ENCODE data around the gene SLC37A1.

SLC37A1 gene

DNA sequence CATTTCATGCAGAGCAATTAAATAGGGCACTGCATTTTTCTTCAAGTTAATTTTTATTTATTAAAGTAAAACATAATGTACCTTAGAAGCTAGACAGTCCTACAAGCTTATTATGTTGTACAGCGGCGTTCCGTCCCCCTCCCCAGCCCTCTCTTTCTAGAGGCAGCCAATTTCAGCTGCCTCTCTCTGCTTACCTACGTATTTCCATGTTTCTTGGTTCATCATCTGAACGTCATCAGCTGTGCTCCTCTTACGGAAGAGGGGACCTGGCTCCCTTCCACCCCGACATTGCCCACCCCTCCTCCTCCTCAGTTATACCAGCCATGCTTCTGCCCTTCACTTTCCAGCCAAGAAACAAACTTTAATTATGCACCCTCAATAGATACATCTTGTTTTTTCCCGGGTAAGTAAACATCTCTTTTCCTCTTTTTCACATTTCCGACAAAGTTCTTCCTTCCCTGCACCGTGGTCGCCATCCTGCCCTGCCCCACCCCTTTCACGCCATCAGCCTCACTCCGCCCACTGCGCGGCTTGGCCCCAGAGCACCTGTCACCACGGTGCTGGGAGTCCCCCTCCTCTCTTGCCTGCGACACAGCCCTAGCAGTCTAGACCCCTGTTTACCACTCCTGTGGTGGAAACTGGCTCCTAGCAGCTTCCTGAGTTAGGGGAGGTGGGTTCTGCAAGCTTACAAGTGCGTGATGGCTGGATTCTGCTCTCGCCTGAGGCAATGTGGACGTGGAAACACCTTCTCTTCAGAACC is 57.9 kb downstream of the SLC37A1 start:
- H3K27ac ChIP-seq, result no peak overlapping the region

DNA sequence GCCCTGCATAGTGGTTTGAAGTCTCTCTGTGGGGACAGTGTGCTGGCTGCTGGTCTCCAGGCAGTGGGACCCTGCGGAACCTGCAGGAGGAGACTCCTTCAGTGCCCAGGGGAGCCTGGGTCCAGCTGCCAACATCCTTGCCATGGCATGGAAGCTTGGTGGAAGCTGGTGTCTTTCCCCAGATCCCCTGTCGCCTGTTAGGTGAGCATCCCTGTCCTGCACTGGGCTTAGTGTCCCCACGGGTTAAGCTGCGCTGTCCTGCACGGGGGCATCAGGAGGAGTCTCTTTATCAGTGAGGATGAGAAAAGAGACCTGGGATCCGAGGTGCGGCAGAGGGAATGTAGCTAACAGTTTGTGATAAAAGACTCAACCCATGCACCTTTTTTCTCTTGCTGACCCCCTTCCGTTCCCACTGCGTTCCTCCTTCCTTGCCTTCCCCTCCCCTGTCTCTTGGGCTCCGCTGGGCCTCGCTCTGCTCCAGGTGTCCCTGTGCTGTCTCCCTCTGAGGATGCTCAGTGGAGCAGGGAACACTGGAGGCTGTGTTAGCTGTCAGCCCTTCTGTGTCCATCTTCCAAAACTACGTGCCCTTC is 59.3 kb downstream of the SLC37A1 start:
- no peak overlapping the region for H3K27ac ChIP-seq
- TF ChIP-seq ZFX (IDR thresholded peaks at IDR 0.05; ENCODE audit: borderline replicate concordance), result no peak
- TF ChIP-seq, protein P1, sequence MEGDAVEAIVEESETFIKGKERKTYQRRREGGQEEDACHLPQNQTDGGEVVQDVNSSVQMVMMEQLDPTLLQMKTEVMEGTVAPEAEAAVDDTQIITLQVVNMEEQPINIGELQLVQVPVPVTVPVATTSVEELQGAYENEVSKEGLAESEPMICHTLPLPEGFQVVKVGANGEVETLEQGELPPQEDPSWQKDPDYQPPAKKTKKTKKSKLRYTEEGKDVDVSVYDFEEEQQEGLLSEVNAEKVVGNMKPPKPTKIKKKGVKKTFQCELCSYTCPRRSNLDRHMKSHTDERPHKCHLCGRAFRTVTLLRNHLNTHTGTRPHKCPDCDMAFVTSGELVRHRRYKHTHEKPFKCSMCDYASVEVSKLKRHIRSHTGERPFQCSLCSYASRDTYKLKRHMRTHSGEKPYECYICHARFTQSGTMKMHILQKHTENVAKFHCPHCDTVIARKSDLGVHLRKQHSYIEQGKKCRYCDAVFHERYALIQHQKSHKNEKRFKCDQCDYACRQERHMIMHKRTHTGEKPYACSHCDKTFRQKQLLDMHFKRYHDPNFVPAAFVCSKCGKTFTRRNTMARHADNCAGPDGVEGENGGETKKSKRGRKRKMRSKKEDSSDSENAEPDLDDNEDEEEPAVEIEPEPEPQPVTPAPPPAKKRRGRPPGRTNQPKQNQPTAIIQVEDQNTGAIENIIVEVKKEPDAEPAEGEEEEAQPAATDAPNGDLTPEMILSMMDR (IDR thresholded peaks at IDR 0.05), result no peak

More for the DNA sequence above, 57.9 kb downstream of the SLC37A1 start:
- no peak for TF ChIP-seq ZFX (IDR thresholded peaks at IDR 0.05; ENCODE audit: borderline replicate concordance)
- TF ChIP-seq, protein P1 (IDR thresholded peaks at IDR 0.05), result no peak

DNA sequence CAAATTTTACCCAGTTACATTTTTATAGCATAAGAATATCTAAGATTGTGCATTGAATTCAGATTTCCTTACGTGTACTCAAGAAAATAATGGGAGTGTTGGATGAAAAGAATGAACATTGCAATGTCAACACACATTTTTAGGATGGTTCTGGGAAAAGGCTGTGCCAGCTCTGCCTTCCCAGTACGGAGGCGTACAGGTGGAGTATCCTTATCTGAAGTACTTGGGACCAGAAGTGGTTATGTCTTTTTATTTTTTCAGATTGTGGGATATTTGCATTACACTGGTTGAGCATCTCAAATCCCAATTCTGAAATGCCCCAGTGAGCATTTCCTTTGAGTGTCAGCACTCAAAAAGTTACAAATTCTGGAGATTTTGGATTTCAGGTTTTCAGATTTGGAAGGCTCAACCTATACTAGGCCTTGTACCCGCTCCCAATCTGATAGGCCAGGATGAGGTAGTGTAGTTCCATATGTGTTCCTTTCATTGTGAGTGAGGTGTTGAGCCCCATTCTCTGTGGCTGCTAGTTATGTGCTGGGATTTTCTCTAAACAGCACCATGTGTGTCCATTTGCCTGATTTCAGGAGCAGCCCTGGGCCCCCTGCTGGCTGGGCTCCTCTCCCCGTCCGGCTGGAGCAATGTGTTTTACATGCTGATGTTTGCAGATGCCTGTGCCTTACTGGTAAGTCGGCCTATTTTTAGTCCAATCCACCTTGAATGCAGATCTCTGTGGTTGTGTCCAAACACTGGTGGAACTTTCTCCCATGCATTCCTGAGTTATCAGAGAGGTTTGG is 60.8 kb downstream of the SLC37A1 start:
- TF ChIP-seq, protein P1 (IDR thresholded peaks at IDR 0.05), result peak; percentile 29
- no peak for TF ChIP-seq ZFX (IDR thresholded peaks at IDR 0.05; ENCODE audit: borderline replicate concordance)

DNA sequence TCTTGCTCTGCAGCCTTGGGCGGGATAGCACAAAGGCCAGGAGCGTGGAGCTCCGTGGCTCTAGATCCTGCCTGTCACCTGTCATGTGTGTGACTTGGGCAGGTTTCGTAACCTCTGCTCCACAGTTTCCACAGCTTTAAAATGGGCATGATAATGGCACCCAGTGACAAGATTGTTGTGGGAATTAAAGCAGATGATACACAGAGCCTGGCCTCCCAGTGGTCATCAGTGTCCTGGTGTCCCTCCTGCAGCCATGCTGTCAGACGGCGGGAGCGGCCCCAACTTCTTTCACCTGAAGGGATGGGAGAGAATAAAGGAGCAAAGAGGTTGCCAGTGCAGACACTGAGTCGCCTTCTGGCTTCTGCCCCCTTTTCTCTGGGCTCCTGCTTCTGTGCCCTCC is 61.5 kb downstream of the SLC37A1 start:
- TF ChIP-seq, protein P1 (IDR thresholded peaks at IDR 0.05), result no peak
- no peak for TF ChIP-seq ZFX (IDR thresholded peaks at IDR 0.05; ENCODE audit: borderline replicate concordance)

More for the DNA sequence above, 60.8 kb downstream of the SLC37A1 start:
- H3K27ac ChIP-seq, result no peak overlapping the region

DNA sequence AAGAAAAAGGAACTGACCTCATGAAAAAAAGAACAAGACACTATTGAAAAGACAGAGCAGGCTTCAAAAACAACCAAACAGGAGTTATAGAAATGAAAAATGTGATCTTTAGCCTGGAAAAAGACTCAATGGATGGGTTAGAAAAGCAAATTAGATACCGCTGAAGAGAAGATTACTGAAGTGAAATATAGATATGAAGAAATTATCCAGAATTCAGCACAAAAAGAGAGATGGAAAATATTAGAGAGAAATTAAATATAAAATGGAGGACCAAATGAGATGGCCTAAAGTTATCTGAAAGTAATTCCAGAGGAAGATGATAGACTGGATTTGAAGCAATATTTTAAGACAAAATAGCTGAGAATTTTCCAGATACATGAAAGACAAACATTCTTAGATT is 63.0 kb downstream of the SLC37A1 start:
- H3K27ac ChIP-seq, result no peak overlapping the region
- no peak for TF ChIP-seq ZFX (IDR thresholded peaks at IDR 0.05; ENCODE audit: borderline replicate concordance)
- TF ChIP-seq, protein P1 (IDR thresholded peaks at IDR 0.05), result no peak

More for the DNA sequence above, 61.5 kb downstream of the SLC37A1 start:
- H3K27ac ChIP-seq, result no peak overlapping the region

DNA sequence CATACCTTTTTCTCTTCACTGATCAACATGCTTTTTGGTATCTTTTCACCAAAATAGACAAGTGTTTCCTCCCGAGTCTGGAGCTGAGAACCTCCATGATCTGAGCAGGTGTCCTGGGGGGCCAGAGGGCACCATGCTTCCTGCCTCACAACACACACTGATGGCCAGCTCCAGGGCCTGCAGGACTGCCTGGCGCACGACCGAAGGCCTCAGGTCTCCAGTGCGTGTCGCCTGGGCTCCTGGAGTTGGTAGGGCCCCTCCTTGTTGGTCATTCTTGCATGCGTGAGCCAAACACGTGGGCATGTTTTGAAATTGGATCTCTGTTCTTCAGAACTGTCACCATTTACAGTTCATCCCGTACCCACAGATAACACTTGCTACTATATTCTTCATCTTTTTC is 64.4 kb downstream of the SLC37A1 start:
- TF ChIP-seq, protein P1 (IDR thresholded peaks at IDR 0.05), result no peak
- TF ChIP-seq ZFX (IDR thresholded peaks at IDR 0.05; ENCODE audit: borderline replicate concordance), result no peak
- no peak overlapping the region for H3K27ac ChIP-seq

Measured in 22Rv1 (cell line).